Measurements from ENCODE around the gene KCNMB2.
"Not testable (repeated sequence)": the region's sequence is repeated elsewhere in the genome, so short reads cannot be mapped to it uniquely, and the experiment has no call there.

KCNMB2 gene

GRCh38 chr3:178546079-178546478, 9.8 kb downstream of the KCNMB2 start:
- Histone ChIP-seq H3K4me1 (ENCODE audit: control insufficient read depth in 1 of 2, insufficient read depth in 2 of 2, low read length in 2 of 2) (no peaks in the 10 kb centered on the region), H3K4me3 (ENCODE audit: low read depth in 1 of 2, low read length in 2 of 2) (no peak overlapping the region), H3K9me3 (ENCODE audit: control insufficient read depth in 1 of 2, low read length in 2 of 2) (no peaks in the 10 kb centered on the region), H3K36me3 (ENCODE audit: control insufficient read depth in 1 of 2, insufficient read depth in 2 of 2, low read length in 2 of 2) (no peaks in the 10 kb centered on the region), H3K27ac (ENCODE audit: low read length) (no peak overlapping the region), H3K27me3 (ENCODE audit: low read depth, low read length) (no peaks in the 10 kb centered on the region)

- not testable (repeated sequence) for H3K36me3 ChIP-seq (ENCODE audit: control insufficient read depth in 1 of 2, insufficient read depth in 2 of 2, low read length in 2 of 2); H3K4me3 ChIP-seq (ENCODE audit: low read depth in 1 of 2, low read length in 2 of 2); H3K27me3 ChIP-seq (ENCODE audit: low read depth, low read length)
Measured at GRCh38 chr3:178549426-178549825, 13.2 kb downstream of the KCNMB2 start.

GRCh38 chr3:178551916-178552321, 15.7 kb downstream of the KCNMB2 start:
- Histone ChIP-seq H3K36me3 (ENCODE audit: control insufficient read depth in 1 of 2, insufficient read depth in 2 of 2, low read length in 2 of 2) (no peaks in the 10 kb centered on the region), H3K27ac (ENCODE audit: low read length) (no peak overlapping the region), H3K27me3 (ENCODE audit: low read depth, low read length) (no peaks in the 10 kb centered on the region), H3K4me3 (ENCODE audit: low read depth in 1 of 2, low read length in 2 of 2) (no peak overlapping the region), H3K4me1 (ENCODE audit: control insufficient read depth in 1 of 2, insufficient read depth in 2 of 2, low read length in 2 of 2) (peaks cover 0 to 4% of the 10 kb centered on the region in 2 donors), H3K9me3 (ENCODE audit: control insufficient read depth in 1 of 2, low read length in 2 of 2) (no peaks in the 10 kb centered on the region)

More at GRCh38 chr3:178549426-178549825, 13.2 kb downstream of the KCNMB2 start:
- not testable (repeated sequence) for H3K27ac ChIP-seq (ENCODE audit: low read length); H3K9me3 ChIP-seq (ENCODE audit: control insufficient read depth in 1 of 2, low read length in 2 of 2); H3K4me1 ChIP-seq (ENCODE audit: control insufficient read depth in 1 of 2, insufficient read depth in 2 of 2, low read length in 2 of 2)

DNA sequence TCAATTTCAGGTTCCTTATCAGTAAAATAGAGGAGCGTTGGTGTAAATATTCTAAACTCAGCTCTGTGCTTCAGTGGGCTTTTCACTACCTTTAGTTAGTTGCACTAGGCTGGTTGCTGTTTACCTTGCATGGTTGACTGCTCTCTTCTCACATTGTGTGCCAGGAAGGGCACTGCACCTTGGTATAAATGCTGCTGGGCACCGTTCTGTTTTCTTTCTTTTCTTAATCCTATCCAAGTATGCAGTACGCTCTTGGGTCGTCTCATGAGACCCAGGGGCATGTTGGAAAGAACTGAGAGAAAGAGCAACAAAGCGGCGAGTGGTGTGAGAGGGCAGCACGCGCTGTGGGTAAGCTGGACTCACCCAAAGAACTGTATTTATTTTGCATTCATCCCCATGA, 22.4 kb downstream of the KCNMB2 start:
- no peaks in the 10 kb centered on the region for H3K27me3 ChIP-seq (ENCODE audit: low read depth, low read length)
- no peak overlapping the region for H3K27ac ChIP-seq (ENCODE audit: low read length)
- no peak overlapping the region for H3K4me3 ChIP-seq (ENCODE audit: low read depth in 1 of 2, low read length in 2 of 2)

GRCh38 chr3:178560759-178561158, 24.5 kb downstream of the KCNMB2 start:
- no peaks in the 10 kb centered on the region for H3K9me3 ChIP-seq (ENCODE audit: control insufficient read depth in 1 of 2, low read length in 2 of 2)
- no peak overlapping the region for H3K4me3 ChIP-seq (ENCODE audit: low read depth in 1 of 2, low read length in 2 of 2)
- H3K4me1 ChIP-seq (ENCODE audit: control insufficient read depth in 1 of 2, insufficient read depth in 2 of 2, low read length in 2 of 2): no peaks in the 10 kb centered on the region
- H3K36me3 ChIP-seq (ENCODE audit: control insufficient read depth in 1 of 2, insufficient read depth in 2 of 2, low read length in 2 of 2): no peaks in the 10 kb centered on the region
- no peak overlapping the region for H3K27ac ChIP-seq (ENCODE audit: low read length)
- H3K27me3 ChIP-seq (ENCODE audit: low read depth, low read length): no peaks in the 10 kb centered on the region

More for the DNA sequence above, 22.4 kb downstream of the KCNMB2 start:
- H3K36me3 ChIP-seq (ENCODE audit: control insufficient read depth in 1 of 2, insufficient read depth in 2 of 2, low read length in 2 of 2): no peaks in the 10 kb centered on the region
- H3K9me3 ChIP-seq (ENCODE audit: control insufficient read depth in 1 of 2, low read length in 2 of 2): no peaks in the 10 kb centered on the region
- no peaks in the 10 kb centered on the region for H3K4me1 ChIP-seq (ENCODE audit: control insufficient read depth in 1 of 2, insufficient read depth in 2 of 2, low read length in 2 of 2)

- H3K27ac ChIP-seq (ENCODE audit: low read length): no peak overlapping the region
- no peaks in the 10 kb centered on the region for H3K4me1 ChIP-seq (ENCODE audit: control insufficient read depth in 1 of 2, insufficient read depth in 2 of 2, low read length in 2 of 2)
- H3K4me3 ChIP-seq (ENCODE audit: low read depth in 1 of 2, low read length in 2 of 2): no peak overlapping the region
- no peaks in the 10 kb centered on the region for H3K27me3 ChIP-seq (ENCODE audit: low read depth, low read length)
- H3K9me3 ChIP-seq (ENCODE audit: control insufficient read depth in 1 of 2, low read length in 2 of 2): no peaks in the 10 kb centered on the region
- H3K36me3 ChIP-seq (ENCODE audit: control insufficient read depth in 1 of 2, insufficient read depth in 2 of 2, low read length in 2 of 2): no peaks in the 10 kb centered on the region
Measured at GRCh38 chr3:178561239-178561638, 25.0 kb downstream of the KCNMB2 start.

GRCh38 chr3:178562143-178562946, 26.1 kb downstream of the KCNMB2 start:
- no peaks in the 10 kb centered on the region for H3K27me3 ChIP-seq (ENCODE audit: low read depth, low read length)
- H3K4me3 ChIP-seq (ENCODE audit: low read depth in 1 of 2, low read length in 2 of 2): no peak overlapping the region
- no peak overlapping the region for H3K27ac ChIP-seq (ENCODE audit: low read length)
- no peaks in the 10 kb centered on the region for H3K4me1 ChIP-seq (ENCODE audit: control insufficient read depth in 1 of 2, insufficient read depth in 2 of 2, low read length in 2 of 2)
- no peaks in the 10 kb centered on the region for H3K9me3 ChIP-seq (ENCODE audit: control insufficient read depth in 1 of 2, low read length in 2 of 2)
- no peaks in the 10 kb centered on the region for H3K36me3 ChIP-seq (ENCODE audit: control insufficient read depth in 1 of 2, insufficient read depth in 2 of 2, low read length in 2 of 2)

DNA sequence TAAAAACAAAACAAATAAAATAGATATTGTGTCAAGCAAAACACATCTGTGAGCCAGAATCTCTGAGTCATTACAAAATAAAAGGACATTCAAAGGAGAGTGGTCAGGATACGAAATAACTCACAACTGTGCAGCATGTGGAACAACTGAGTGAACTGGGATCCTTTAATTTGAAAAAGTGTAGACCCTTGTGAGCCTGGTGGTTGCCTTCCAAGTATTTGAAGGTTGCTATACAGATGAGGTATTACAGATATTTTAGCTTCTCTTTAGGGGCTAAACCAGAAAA, 26.7 kb downstream of the KCNMB2 start:
- H3K4me1 ChIP-seq (ENCODE audit: control insufficient read depth in 1 of 2, insufficient read depth in 2 of 2, low read length in 2 of 2): no peaks in the 10 kb centered on the region
- H3K36me3 ChIP-seq (ENCODE audit: control insufficient read depth in 1 of 2, insufficient read depth in 2 of 2, low read length in 2 of 2): no peaks in the 10 kb centered on the region
- H3K4me3 ChIP-seq (ENCODE audit: low read depth in 1 of 2, low read length in 2 of 2): no peak overlapping the region
- no peak overlapping the region for H3K27ac ChIP-seq (ENCODE audit: low read length)
- H3K27me3 ChIP-seq (ENCODE audit: low read depth, low read length): no peaks in the 10 kb centered on the region
- H3K9me3 ChIP-seq (ENCODE audit: control insufficient read depth in 1 of 2, low read length in 2 of 2): no peaks in the 10 kb centered on the region

DNA sequence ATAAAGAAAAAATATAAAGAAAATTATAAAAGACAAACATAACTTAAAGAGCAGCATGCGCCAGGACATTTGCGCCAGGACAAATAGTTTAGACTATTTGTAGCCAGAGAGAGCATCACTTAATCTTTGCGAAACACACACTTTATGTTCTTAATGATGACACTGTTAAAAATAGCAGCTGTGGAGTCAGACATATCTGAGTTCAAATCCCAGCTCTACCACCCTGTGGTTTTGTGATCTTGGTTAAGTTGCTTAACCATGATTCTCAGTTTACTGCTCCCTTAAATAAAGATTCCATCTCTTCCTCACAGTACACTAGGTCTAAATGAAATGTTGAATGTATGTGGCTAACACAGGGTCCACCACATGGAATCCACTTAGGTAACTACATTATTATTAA, 31.4 kb downstream of the KCNMB2 start:
- H3K4me1 ChIP-seq (ENCODE audit: control insufficient read depth in 1 of 2, insufficient read depth in 2 of 2, low read length in 2 of 2): no peaks in the 10 kb centered on the region
- no peak overlapping the region for H3K4me3 ChIP-seq (ENCODE audit: low read depth in 1 of 2, low read length in 2 of 2)
- H3K9me3 ChIP-seq (ENCODE audit: control insufficient read depth in 1 of 2, low read length in 2 of 2): no peaks in the 10 kb centered on the region
- H3K27ac ChIP-seq (ENCODE audit: low read length): no peak overlapping the region
- H3K27me3 ChIP-seq (ENCODE audit: low read depth, low read length): no peaks in the 10 kb centered on the region
- no peaks in the 10 kb centered on the region for H3K36me3 ChIP-seq (ENCODE audit: control insufficient read depth in 1 of 2, insufficient read depth in 2 of 2, low read length in 2 of 2)

DNA sequence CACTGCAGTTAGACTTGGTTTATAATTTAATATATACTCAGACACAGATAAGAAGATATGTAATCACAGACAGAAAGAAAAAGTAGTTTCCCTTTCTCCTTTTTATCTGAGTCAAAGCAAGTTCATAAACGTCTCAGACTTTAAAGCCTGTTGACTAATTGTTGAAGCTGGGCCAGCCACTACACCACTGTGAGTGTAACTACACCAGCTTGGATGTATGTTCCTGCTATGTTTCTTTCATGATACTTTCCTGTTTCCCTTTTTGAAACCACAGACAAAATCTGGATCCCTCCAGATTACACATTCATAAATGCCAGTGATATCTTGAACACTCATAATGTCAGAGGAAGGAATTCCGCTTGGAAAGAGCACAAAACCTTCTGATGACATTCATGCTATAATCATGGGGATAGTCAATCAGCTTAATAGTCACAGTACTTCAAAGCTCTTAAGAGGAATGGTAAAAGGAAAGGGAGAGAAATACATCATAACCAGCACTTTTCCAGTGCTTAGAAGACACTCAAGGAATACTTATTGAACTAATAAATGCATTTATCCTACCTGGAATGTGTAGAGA, 32.0 kb downstream of the KCNMB2 start:
- no peak overlapping the region for H3K27ac ChIP-seq (ENCODE audit: low read length)

DNA sequence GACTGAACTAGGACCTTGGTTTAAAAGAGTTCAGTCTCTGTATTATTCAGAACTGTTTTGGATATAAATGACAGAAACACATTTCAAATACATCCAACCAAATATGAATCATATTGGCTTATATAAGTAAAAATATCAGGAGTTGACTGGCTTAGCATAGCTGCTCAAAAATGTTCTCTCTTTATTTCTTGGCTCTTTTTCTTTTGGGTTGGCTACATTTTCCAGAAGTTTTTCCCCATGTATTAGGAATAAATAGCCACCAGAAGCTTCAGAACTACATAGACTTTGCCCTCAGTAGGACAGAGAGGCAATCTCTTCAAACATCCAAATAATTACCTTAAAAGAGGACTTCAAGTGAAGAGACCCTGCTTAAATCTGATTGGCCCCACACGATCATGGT, 32.7 kb downstream of the KCNMB2 start:
- no peak overlapping the region for H3K27ac ChIP-seq (ENCODE audit: low read length)
- no peak overlapping the region for H3K4me3 ChIP-seq (ENCODE audit: low read depth in 1 of 2, low read length in 2 of 2)
- H3K4me1 ChIP-seq (ENCODE audit: control insufficient read depth in 1 of 2, insufficient read depth in 2 of 2, low read length in 2 of 2): no peaks in the 10 kb centered on the region
- H3K27me3 ChIP-seq (ENCODE audit: low read depth, low read length): no peaks in the 10 kb centered on the region
- H3K9me3 ChIP-seq (ENCODE audit: control insufficient read depth in 1 of 2, low read length in 2 of 2): no peaks in the 10 kb centered on the region
- H3K36me3 ChIP-seq (ENCODE audit: control insufficient read depth in 1 of 2, insufficient read depth in 2 of 2, low read length in 2 of 2): no peaks in the 10 kb centered on the region

More for the DNA sequence above, 32.0 kb downstream of the KCNMB2 start:
- no peaks in the 10 kb centered on the region for H3K36me3 ChIP-seq (ENCODE audit: control insufficient read depth in 1 of 2, insufficient read depth in 2 of 2, low read length in 2 of 2)
- no peak overlapping the region for H3K4me3 ChIP-seq (ENCODE audit: low read depth in 1 of 2, low read length in 2 of 2)
- H3K27me3 ChIP-seq (ENCODE audit: low read depth, low read length): no peaks in the 10 kb centered on the region
- no peaks in the 10 kb centered on the region for H3K4me1 ChIP-seq (ENCODE audit: control insufficient read depth in 1 of 2, insufficient read depth in 2 of 2, low read length in 2 of 2)
- H3K9me3 ChIP-seq (ENCODE audit: control insufficient read depth in 1 of 2, low read length in 2 of 2): no peaks in the 10 kb centered on the region

- Histone ChIP-seq H3K27me3 (ENCODE audit: low read depth, low read length) (no peaks in the 10 kb centered on the region), H3K36me3 (ENCODE audit: control insufficient read depth in 1 of 2, insufficient read depth in 2 of 2, low read length in 2 of 2) (no peaks in the 10 kb centered on the region), H3K27ac (ENCODE audit: low read length) (no peak overlapping the region), H3K4me3 (ENCODE audit: low read depth in 1 of 2, low read length in 2 of 2) (no peak overlapping the region), H3K9me3 (ENCODE audit: control insufficient read depth in 1 of 2, low read length in 2 of 2) (no peaks in the 10 kb centered on the region), H3K4me1 (ENCODE audit: control insufficient read depth in 1 of 2, insufficient read depth in 2 of 2, low read length in 2 of 2) (no peaks in the 10 kb centered on the region)
Measured at GRCh38 chr3:178569826-178570225, 33.6 kb downstream of the KCNMB2 start.
